Measurements from ENCODE around the gene COX8A. TPM values are rescaled to one million over a fixed set of nuclear protein-coding genes. Genes with fewer than 3 reads are reported as not detected.

Gene COX8A
- total RNA-seq, 1 donor from 2014 or later, result 920 TPM

DNA sequence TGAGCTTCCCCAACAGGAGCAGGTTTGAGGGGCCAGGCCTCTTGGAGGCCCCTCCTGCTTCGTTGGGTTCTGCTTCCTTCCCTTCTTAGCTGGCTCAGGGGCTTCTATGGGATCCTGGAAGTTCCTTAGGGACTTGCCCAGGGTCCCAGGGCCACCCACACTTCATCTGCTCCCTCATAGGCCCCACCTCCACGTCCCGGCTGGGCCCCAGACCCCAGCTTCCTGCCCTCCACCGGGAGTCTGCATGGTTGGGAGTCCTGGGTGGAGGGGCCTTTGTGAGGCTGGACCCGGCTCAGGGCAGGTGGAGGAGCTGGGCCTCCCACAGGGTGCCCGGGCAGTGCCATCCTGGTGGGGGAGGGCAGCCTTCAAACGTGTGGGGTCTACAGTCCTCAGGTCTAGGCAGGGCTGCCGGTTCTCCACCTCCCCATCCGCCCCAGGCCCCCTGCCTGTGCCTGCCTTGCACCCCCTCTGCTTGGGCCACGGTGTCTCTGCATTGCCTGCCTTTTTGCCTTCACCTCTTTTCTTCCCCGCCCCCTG, 23.4 kb downstream of the COX8A start:
- Histone ChIP-seq H3K4me1 (peaks cover 56% of the 10 kb centered on the region), H3K9me3 (replicated peaks) (no peaks in the 10 kb centered on the region), H3K4me3 (no peak overlapping the region), H3K36me3 (peaks cover 54% of the 10 kb centered on the region), H3K27ac (replicated peaks) (no peak overlapping the region), H3K27me3 (ENCODE audit: low read depth) (no peaks in the 10 kb centered on the region)
- intact Hi-C loops (cut with micrococcal nuclease), result no loop called here
- TF ChIP-seq, protein P1, sequence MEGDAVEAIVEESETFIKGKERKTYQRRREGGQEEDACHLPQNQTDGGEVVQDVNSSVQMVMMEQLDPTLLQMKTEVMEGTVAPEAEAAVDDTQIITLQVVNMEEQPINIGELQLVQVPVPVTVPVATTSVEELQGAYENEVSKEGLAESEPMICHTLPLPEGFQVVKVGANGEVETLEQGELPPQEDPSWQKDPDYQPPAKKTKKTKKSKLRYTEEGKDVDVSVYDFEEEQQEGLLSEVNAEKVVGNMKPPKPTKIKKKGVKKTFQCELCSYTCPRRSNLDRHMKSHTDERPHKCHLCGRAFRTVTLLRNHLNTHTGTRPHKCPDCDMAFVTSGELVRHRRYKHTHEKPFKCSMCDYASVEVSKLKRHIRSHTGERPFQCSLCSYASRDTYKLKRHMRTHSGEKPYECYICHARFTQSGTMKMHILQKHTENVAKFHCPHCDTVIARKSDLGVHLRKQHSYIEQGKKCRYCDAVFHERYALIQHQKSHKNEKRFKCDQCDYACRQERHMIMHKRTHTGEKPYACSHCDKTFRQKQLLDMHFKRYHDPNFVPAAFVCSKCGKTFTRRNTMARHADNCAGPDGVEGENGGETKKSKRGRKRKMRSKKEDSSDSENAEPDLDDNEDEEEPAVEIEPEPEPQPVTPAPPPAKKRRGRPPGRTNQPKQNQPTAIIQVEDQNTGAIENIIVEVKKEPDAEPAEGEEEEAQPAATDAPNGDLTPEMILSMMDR (IDR thresholded peaks at IDR 0.05; ENCODE audit: borderline replicate concordance), result no peak
- no peak for DNase-seq

- Histone ChIP-seq H3K36me3 (peaks cover 47% of the 10 kb centered on the region), H3K4me1 (peaks cover 57% of the 10 kb centered on the region), H3K9me3 (replicated peaks) (no peaks in the 10 kb centered on the region), H3K4me3 (peak overlapping the region; percentile 59), H3K27ac (replicated peaks) (no peak overlapping the region), H3K27me3 (ENCODE audit: low read depth) (no peaks in the 10 kb centered on the region)
- intact Hi-C loops (cut with micrococcal nuclease), result no loop called here
- peak; percentile 38 for DNase-seq
- TF ChIP-seq, protein P1 (IDR thresholded peaks at IDR 0.05; ENCODE audit: borderline replicate concordance), result no peak
Observed at GRCh38 chr11:63998558-63999348, 24.3 kb downstream of the COX8A start.

- TF ChIP-seq, protein P1 (IDR thresholded peaks at IDR 0.05; ENCODE audit: borderline replicate concordance), result no peak
- intact Hi-C loops (cut with micrococcal nuclease), result loop anchor here (5.0 kb wide), 1 partner anchor 148 kb away; no protein-coding TSS in a partner anchor
- H3K4me3 ChIP-seq, result peak overlapping the region; percentile 59
- H3K4me1 ChIP-seq, result peaks cover 54% of the 10 kb centered on the region
- peak; percentile 53 for DNase-seq
- peaks cover 40% of the 10 kb centered on the region for H3K36me3 ChIP-seq
- H3K9me3 ChIP-seq (replicated peaks), result no peaks in the 10 kb centered on the region
- no peaks in the 10 kb centered on the region for H3K27me3 ChIP-seq (ENCODE audit: low read depth)
- H3K27ac ChIP-seq (replicated peaks), result no peak overlapping the region
Observed at GRCh38 chr11:63999349-64000025, 25.1 kb downstream of the COX8A start.

DNA sequence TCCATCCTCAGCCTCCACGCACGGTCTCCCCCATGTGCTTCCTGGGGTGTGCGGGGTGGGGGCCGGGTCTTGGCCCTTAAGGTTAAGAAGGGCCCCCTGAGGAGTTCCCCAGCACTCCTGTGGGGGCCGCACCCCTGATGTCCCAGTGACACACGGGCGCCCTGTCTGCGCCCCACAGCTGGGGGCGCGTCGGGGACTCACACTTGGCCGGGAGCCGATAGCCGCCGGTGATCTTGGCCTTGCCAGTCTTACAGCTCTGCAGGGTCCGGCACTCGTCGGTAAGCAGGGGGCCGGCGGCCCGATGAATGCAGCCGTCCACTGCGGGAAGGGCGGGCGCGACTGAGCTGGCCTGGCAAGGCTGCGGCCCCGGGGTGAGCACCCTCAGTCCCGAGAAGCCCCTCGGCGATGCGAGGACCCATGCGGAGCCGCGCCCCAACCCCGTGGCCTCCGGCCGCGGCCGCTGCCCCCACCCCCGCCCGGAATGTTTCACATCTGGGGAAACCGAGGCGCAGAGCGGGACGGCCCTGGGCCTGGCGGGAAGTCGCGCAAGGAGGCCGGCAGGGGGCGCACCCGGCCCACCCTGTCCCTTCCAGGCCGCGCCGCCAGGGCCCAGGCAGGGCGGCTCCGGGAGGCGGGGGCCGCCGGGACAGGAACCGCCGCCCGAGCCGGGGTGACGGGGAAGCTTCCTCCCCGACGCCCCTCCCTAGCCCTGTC, 25.8 kb downstream of the COX8A start:
- H3K27ac ChIP-seq (replicated peaks), result no peak overlapping the region
- H3K9me3 ChIP-seq (replicated peaks), result no peaks in the 10 kb centered on the region
- H3K27me3 ChIP-seq (ENCODE audit: low read depth), result no peaks in the 10 kb centered on the region
- H3K4me3 ChIP-seq, result peak overlapping the region; percentile 59
- TF ChIP-seq, protein P1 (IDR thresholded peaks at IDR 0.05; ENCODE audit: borderline replicate concordance), result peak; percentile 80
- peak; percentile 73 for DNase-seq
- intact Hi-C loops (cut with micrococcal nuclease), result loop anchor here (5.0 kb wide), 1 partner anchor 147 kb away; no protein-coding TSS in a partner anchor
- H3K4me1 ChIP-seq, result peaks cover 52% of the 10 kb centered on the region
- peaks cover 33% of the 10 kb centered on the region for H3K36me3 ChIP-seq
